ENCODE data around the gene KCNMA1.

DNA sequence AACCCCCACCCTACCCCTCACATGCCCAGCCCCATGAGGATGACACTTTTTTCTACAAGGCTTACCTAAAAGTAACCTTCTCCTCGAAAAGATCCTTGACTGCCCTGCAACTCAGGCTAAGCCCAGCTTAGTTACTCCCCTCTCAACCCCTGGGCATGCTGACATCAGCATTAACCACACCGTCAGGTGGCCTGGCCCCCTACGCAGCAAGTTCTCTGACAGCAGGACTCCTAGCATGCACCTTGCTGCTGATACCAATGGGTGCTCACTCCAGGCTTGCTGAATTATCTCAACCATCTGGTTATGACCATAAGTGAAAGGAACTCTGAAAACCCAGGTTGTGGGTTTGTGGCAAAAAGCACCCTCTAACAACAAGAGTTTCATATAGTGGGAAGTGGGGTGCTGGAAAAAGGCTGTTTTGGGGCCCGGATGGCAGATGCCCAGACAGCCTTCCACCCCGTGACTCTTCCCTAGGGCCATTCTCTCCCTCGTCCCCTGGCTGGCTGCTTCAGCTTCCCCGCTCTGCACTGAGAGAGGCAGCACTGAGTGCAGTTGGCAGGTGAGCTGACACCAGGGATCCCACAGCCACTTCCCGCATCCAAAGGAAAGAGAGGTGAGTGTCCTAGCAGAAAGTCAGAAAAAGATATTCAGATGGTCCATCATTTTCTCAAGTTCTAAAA is 518.9 kb downstream of the KCNMA1 start:
- TF ChIP-seq, protein P1, sequence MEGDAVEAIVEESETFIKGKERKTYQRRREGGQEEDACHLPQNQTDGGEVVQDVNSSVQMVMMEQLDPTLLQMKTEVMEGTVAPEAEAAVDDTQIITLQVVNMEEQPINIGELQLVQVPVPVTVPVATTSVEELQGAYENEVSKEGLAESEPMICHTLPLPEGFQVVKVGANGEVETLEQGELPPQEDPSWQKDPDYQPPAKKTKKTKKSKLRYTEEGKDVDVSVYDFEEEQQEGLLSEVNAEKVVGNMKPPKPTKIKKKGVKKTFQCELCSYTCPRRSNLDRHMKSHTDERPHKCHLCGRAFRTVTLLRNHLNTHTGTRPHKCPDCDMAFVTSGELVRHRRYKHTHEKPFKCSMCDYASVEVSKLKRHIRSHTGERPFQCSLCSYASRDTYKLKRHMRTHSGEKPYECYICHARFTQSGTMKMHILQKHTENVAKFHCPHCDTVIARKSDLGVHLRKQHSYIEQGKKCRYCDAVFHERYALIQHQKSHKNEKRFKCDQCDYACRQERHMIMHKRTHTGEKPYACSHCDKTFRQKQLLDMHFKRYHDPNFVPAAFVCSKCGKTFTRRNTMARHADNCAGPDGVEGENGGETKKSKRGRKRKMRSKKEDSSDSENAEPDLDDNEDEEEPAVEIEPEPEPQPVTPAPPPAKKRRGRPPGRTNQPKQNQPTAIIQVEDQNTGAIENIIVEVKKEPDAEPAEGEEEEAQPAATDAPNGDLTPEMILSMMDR (IDR thresholded peaks at IDR 0.05) = no peak
- TF ChIP-seq EZH2 (IDR thresholded peaks at IDR 0.05; ENCODE audit: borderline replicate concordance, insufficient read depth, low read depth, low read length, poor library complexity, severe bottlenecking) = no peak

All from B cell (primary cell).